WTC11 (cell line): ENCODE measurements around the gene PTPRK. TPM values are rescaled to one million over a fixed set of nuclear protein-coding genes. Genes with fewer than 3 reads are reported as not detected.

Experiments used
- ATAC-seq: fragments of 200-7000 bp; cut with Tn5 transposase; 2 replicates; pipeline ENCODE4 v1.10.0; 2021; ENCODE audit warnings: mild to moderate bottlenecking, moderate library complexity
- CTCF ChIA-PET: fragments of 300-600 bp; sonication (Branson Sonifier 250); formaldehyde crosslinking; loops from one replicate; lab custom pipeline; 2021; ENCODE audit warnings: antibody characterized with exemption; lab: Charles Lee
- POLR2A ChIA-PET: fragments of 350-600 bp; sonication (Branson Sonifier 250); formaldehyde crosslinking; loops from one replicate; lab custom pipeline; 2021; ENCODE audit warnings: antibody characterized with exemption; lab: Charles Lee
- DNase-seq: peaks from one replicate; pipeline ENCODE4 v3.0.0; 2021; ENCODE audit warnings: low spot score
- H3K27ac Mint-ChIP-seq: 2 replicates; pipeline ENCODE4 v1.8.0; 2021; ENCODE audit warnings: mixed read lengths
- H3K27me3 Mint-ChIP-seq: 2 replicates; pipeline ENCODE4 v1.8.0; 2021; ENCODE audit warnings: low read depth, mild to moderate bottlenecking, moderate library complexity, mixed read lengths
- H3K36me3 Mint-ChIP-seq: 2 replicates; pipeline ENCODE4 v1.8.0; 2021; ENCODE audit warnings: mixed read lengths
- H3K4me1 Mint-ChIP-seq: 2 replicates; pipeline ENCODE4 v1.8.0; 2022; ENCODE audit warnings: mixed read lengths
- H3K4me3 Mint-ChIP-seq: 2 replicates; pipeline ENCODE4 v1.8.0; 2021; ENCODE audit warnings: mild to moderate bottlenecking, moderate library complexity, mixed read lengths
- H3K9me3 Mint-ChIP-seq: 2 replicates; pipeline ENCODE4 v1.8.0; 2021; ENCODE audit warnings: mixed read lengths
- EMX1 ChIP-seq: fragments of 250-450 bp; sonication (Bioruptor Pico); IDR thresholded peaks from 2 replicates; pipeline ENCODE4 v1.8.0; 2021; ENCODE audit warnings: mild to moderate bottlenecking
- ESRRA ChIP-seq: sonication (generic); formaldehyde crosslinking; IDR thresholded peaks from 2 replicates; pipeline ENCODE4 v1.8.1; 2022; ENCODE audit warnings: mild to moderate bottlenecking, missing genetic modification reagents, borderline replicate concordance
- ETV6 ChIP-seq: sonication (generic); formaldehyde crosslinking; IDR thresholded peaks from 2 replicates; pipeline ENCODE4 v1.8.1; 2022; ENCODE audit warnings: mild to moderate bottlenecking, missing genetic modification reagents
- FOXK1 ChIP-seq: sonication (generic); formaldehyde crosslinking; IDR thresholded peaks from 2 replicates; pipeline ENCODE4 v1.8.0; 2022; ENCODE audit warnings: mild to moderate bottlenecking, moderate library complexity, missing genetic modification reagents
- GTF2I ChIP-seq: fragments of 250-450 bp; sonication (Bioruptor Pico); conservative IDR thresholded peaks from 2 replicates; pipeline ENCODE4 v1.4.0; 2021; ENCODE audit warnings: mild to moderate bottlenecking
- NFE2L1 ChIP-seq: sonication (generic); formaldehyde crosslinking; IDR thresholded peaks from 2 replicates; pipeline ENCODE4 v1.8.1; 2023; ENCODE audit warnings: missing genetic modification reagents
- TEAD1 ChIP-seq: sonication (generic); formaldehyde crosslinking; IDR thresholded peaks from 2 replicates; pipeline ENCODE4 v1.8.0; 2022; ENCODE audit warnings: mild to moderate bottlenecking, missing genetic modification reagents
- ZNF138 ChIP-seq: sonication (generic); formaldehyde crosslinking; conservative IDR thresholded peaks from 2 replicates; pipeline ENCODE4 v1.8.1; 2022; ENCODE audit warnings: mild to moderate bottlenecking, moderate library complexity, missing genetic modification reagents
- ZNF232 ChIP-seq: sonication (generic); formaldehyde crosslinking; IDR thresholded peaks from 2 replicates; pipeline ENCODE4 v1.8.0; 2022; ENCODE audit warnings: mild to moderate bottlenecking, missing genetic modification reagents
- ZNF263 ChIP-seq: sonication (generic); formaldehyde crosslinking; IDR thresholded peaks from 2 replicates; pipeline ENCODE4 v1.8.1; 2022; ENCODE audit warnings: low read depth, mild to moderate bottlenecking, moderate library complexity, missing genetic modification reagents
- ZNF317 ChIP-seq: sonication (generic); formaldehyde crosslinking; IDR thresholded peaks from 2 replicates; pipeline ENCODE4 v1.8.1; 2023; ENCODE audit warnings: low read depth, mild to moderate bottlenecking, moderate library complexity, missing genetic modification reagents, borderline replicate concordance
- ZNF396 ChIP-seq: fragments of 250-450 bp; sonication (Bioruptor Pico); IDR thresholded peaks from 2 replicates; pipeline ENCODE4 v1.8.0; 2021; ENCODE audit warnings: mild to moderate bottlenecking, moderate library complexity, borderline replicate concordance
- total RNA-seq: library from RNA; stranded (reverse); gene quantifications from 3 replicates; pipeline ENCODE4 v1.2.3, GENCODE V29; 2021
- TF ChIP-seq, protein P1 (sequence below): sonication (generic); formaldehyde crosslinking; IDR thresholded peaks from 2 replicates; pipeline ENCODE4 v1.8.1; 2023; ENCODE audit warnings: mild to moderate bottlenecking, missing genetic modification reagents
- TF ChIP-seq, protein P2 (sequence below): sonication (generic); formaldehyde crosslinking; IDR thresholded peaks from 2 replicates; pipeline ENCODE4 v1.8.1; 2022; ENCODE audit warnings: low read depth, missing genetic modification reagents, borderline replicate concordance
- TF ChIP-seq, protein P3 (sequence below): sonication (generic); formaldehyde crosslinking; IDR thresholded peaks from 2 replicates; pipeline ENCODE4 v1.8.1; 2022; ENCODE audit warnings: mild to moderate bottlenecking, moderate library complexity, missing genetic modification reagents
- TF ChIP-seq, protein P4 (sequence below): sonication (generic); formaldehyde crosslinking; IDR thresholded peaks from 2 replicates; pipeline ENCODE4 v1.8.1; 2022; ENCODE audit warnings: missing genetic modification reagents, borderline replicate concordance
- TF ChIP-seq, protein P5 (sequence below): sonication (generic); formaldehyde crosslinking; IDR thresholded peaks from 2 replicates; pipeline ENCODE4 v1.8.0; 2022; ENCODE audit warnings: missing genetic modification reagents

PTPRK gene
- total RNA-seq, 1 experiment from 2014 or later = 44.8 TPM

DNA sequence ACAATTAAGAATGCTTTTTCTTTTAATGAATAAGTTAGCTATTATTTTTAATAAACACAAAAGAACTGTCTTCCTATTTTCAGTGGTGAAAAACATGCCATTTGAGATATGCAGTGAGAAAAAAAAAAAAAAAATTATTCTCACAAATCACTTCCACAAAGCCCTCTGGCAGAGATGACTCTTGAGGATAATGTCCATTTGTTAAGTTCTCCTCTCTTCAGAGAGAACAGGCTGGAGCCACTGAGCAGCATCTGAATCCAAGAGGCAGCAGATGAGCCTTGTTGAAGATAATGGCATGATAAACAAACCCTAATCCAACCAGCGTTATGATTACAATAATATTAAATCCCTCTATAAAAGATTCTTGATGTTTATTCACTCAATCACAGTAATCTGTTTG is 105.0 kb downstream of the PTPRK start (continued):
- TF ChIP-seq, protein P1, sequence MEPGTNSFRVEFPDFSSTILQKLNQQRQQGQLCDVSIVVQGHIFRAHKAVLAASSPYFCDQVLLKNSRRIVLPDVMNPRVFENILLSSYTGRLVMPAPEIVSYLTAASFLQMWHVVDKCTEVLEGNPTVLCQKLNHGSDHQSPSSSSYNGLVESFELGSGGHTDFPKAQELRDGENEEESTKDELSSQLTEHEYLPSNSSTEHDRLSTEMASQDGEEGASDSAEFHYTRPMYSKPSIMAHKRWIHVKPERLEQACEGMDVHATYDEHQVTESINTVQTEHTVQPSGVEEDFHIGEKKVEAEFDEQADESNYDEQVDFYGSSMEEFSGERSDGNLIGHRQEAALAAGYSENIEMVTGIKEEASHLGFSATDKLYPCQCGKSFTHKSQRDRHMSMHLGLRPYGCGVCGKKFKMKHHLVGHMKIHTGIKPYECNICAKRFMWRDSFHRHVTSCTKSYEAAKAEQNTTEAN (CRISPR knock-in tag) = no peak
- TF ChIP-seq ZNF317 (no peak), EMX1 (no peak), TEAD1 (CRISPR knock-in tag) (no peak), FOXK1 (CRISPR knock-in tag) (no peak)
- TF ChIP-seq, all 79 proteins: peak for 0

DNA sequence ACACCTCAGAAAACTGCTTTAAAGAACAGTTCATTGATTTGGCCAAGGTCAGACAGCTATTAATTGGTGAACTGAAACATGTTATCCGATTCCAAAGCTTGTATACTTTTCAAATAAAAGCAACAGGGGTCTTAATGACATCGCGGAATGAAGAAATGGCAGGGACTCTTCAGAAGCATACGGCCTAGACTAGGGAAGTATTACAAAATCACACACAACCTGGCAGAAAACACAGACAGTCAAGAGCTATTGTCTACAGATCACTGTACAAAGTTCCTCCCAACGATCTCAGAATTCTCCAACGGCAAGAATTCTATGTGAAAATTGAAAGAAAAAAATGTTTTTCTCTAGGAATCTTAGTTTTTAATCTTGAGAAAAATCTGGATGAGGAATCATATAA is 105.5 kb downstream of the PTPRK start:
- Mint-ChIP-seq H3K4me3 (no peak overlapping the region), H3K36me3 (no peaks in the 10 kb centered on the region), H3K9me3 (no peaks in the 10 kb centered on the region), H3K27ac (no peak overlapping the region), H3K27me3 (no peaks in the 10 kb centered on the region), H3K4me1 (peaks cover 23% of the 10 kb centered on the region)
- ATAC-seq (no peak), DNase-seq (no peak)
- POLR2A ChIA-PET = no interaction called here
- no peak for TF ChIP-seq ESRRA (CRISPR knock-in tag)
- TF ChIP-seq, protein P2, sequence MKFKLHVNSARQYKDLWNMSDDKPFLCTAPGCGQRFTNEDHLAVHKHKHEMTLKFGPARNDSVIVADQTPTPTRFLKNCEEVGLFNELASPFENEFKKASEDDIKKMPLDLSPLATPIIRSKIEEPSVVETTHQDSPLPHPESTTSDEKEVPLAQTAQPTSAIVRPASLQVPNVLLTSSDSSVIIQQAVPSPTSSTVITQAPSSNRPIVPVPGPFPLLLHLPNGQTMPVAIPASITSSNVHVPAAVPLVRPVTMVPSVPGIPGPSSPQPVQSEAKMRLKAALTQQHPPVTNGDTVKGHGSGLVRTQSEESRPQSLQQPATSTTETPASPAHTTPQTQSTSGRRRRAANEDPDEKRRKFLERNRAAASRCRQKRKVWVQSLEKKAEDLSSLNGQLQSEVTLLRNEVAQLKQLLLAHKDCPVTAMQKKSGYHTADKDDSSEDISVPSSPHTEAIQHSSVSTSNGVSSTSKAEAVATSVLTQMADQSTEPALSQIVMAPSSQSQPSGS (CRISPR knock-in tag) = no peak
- no peak for TF ChIP-seq TEAD1 (CRISPR knock-in tag)
- no peak for TF ChIP-seq ZNF396 (CRISPR knock-in tag)
- TF ChIP-seq, protein P3, sequence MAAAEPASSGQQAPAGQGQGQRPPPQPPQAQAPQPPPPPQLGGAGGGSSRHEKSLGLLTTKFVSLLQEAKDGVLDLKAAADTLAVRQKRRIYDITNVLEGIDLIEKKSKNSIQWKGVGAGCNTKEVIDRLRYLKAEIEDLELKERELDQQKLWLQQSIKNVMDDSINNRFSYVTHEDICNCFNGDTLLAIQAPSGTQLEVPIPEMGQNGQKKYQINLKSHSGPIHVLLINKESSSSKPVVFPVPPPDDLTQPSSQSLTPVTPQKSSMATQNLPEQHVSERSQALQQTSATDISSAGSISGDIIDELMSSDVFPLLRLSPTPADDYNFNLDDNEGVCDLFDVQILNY = no peak
- no peak for TF ChIP-seq ZNF232 (CRISPR knock-in tag)
- TF ChIP-seq, protein P1 (CRISPR knock-in tag) = no peak
- no peak for TF ChIP-seq ZNF263 (CRISPR knock-in tag)
- TF ChIP-seq GTF2I (CRISPR knock-in tag) = no peak
- TF ChIP-seq, protein P4, sequence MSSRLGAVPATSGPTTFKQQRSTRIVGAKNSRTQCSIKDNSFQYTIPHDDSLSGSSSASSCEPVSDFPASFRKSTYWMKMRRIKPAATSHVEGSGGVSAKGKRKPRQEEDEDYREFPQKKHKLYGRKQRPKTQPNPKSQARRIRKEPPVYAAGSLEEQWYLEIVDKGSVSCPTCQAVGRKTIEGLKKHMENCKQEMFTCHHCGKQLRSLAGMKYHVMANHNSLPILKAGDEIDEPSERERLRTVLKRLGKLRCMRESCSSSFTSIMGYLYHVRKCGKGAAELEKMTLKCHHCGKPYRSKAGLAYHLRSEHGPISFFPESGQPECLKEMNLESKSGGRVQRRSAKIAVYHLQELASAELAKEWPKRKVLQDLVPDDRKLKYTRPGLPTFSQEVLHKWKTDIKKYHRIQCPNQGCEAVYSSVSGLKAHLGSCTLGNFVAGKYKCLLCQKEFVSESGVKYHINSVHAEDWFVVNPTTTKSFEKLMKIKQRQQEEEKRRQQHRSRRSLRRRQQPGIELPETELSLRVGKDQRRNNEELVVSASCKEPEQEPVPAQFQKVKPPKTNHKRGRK (CRISPR knock-in tag) = no peak
- no peak for TF ChIP-seq FOXK1 (CRISPR knock-in tag)
- TF ChIP-seq NFE2L1 (CRISPR knock-in tag) = no peak
- no peak for TF ChIP-seq ETV6 (CRISPR knock-in tag)
- TF ChIP-seq ZNF138 (CRISPR knock-in tag) = no peak
- TF ChIP-seq, protein P5, sequence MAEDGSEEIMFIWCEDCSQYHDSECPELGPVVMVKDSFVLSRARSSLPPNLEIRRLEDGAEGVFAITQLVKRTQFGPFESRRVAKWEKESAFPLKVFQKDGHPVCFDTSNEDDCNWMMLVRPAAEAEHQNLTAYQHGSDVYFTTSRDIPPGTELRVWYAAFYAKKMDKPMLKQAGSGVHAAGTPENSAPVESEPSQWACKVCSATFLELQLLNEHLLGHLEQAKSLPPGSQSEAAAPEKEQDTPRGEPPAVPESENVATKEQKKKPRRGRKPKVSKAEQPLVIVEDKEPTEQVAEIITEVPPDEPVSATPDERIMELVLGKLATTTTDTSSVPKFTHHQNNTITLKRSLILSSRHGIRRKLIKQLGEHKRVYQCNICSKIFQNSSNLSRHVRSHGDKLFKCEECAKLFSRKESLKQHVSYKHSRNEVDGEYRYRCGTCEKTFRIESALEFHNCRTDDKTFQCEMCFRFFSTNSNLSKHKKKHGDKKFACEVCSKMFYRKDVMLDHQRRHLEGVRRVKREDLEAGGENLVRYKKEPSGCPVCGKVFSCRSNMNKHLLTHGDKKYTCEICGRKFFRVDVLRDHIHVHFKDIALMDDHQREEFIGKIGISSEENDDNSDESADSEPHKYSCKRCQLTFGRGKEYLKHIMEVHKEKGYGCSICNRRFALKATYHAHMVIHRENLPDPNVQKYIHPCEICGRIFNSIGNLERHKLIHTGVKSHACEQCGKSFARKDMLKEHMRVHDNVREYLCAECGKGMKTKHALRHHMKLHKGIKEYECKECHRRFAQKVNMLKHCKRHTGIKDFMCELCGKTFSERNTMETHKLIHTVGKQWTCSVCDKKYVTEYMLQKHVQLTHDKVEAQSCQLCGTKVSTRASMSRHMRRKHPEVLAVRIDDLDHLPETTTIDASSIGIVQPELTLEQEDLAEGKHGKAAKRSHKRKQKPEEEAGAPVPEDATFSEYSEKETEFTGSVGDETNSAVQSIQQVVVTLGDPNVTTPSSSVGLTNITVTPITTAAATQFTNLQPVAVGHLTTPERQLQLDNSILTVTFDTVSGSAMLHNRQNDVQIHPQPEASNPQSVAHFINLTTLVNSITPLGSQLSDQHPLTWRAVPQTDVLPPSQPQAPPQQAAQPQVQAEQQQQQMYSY (CRISPR knock-in tag) = no peak
- CTCF ChIA-PET = no interaction called here
